ENCODE results near the gene GPR52.

DNA sequence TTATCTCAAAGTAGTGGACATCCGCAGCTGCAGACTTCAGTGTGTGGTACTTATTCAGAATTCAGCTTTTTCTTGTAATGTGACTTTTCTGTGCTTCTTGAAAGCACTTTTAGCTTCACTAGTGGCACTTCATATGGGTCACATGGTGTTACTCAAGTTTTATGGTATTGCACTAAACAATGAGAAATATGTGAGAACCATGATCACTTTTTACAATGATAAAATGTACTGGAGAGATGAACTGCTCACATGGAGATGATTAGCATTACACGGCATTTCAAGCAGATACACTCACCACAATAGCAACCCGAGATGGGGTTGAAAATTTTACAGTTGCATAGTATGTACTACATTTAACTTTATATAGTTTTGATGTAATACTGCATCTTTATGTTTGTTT, 40.1 kb upstream of the GPR52 start:
- TF ChIP-seq, protein P1, sequence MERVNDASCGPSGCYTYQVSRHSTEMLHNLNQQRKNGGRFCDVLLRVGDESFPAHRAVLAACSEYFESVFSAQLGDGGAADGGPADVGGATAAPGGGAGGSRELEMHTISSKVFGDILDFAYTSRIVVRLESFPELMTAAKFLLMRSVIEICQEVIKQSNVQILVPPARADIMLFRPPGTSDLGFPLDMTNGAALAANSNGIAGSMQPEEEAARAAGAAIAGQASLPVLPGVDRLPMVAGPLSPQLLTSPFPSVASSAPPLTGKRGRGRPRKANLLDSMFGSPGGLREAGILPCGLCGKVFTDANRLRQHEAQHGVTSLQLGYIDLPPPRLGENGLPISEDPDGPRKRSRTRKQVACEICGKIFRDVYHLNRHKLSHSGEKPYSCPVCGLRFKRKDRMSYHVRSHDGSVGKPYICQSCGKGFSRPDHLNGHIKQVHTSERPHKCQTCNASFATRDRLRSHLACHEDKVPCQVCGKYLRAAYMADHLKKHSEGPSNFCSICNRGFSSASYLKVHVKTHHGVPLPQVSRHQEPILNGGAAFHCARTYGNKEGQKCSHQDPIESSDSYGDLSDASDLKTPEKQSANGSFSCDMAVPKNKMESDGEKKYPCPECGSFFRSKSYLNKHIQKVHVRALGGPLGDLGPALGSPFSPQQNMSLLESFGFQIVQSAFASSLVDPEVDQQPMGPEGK (CRISPR knock-in tag; IDR thresholded peaks at IDR 0.05; ENCODE audit: borderline replicate concordance): no peak
- TF ChIP-seq, protein P2, sequence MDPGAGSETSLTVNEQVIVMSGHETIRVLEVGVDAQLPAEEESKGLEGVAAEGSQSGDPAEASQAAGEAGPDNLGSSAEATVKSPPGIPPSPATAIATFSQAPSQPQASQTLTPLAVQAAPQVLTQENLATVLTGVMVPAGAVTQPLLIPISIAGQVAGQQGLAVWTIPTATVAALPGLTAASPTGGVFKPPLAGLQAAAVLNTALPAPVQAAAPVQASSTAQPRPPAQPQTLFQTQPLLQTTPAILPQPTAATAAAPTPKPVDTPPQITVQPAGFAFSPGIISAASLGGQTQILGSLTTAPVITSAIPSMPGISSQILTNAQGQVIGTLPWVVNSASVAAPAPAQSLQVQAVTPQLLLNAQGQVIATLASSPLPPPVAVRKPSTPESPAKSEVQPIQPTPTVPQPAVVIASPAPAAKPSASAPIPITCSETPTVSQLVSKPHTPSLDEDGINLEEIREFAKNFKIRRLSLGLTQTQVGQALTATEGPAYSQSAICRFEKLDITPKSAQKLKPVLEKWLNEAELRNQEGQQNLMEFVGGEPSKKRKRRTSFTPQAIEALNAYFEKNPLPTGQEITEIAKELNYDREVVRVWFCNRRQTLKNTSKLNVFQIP (CRISPR knock-in tag; IDR thresholded peaks at IDR 0.05; ENCODE audit: borderline replicate concordance, low read depth): no peak
- TF ChIP-seq, protein P3, sequence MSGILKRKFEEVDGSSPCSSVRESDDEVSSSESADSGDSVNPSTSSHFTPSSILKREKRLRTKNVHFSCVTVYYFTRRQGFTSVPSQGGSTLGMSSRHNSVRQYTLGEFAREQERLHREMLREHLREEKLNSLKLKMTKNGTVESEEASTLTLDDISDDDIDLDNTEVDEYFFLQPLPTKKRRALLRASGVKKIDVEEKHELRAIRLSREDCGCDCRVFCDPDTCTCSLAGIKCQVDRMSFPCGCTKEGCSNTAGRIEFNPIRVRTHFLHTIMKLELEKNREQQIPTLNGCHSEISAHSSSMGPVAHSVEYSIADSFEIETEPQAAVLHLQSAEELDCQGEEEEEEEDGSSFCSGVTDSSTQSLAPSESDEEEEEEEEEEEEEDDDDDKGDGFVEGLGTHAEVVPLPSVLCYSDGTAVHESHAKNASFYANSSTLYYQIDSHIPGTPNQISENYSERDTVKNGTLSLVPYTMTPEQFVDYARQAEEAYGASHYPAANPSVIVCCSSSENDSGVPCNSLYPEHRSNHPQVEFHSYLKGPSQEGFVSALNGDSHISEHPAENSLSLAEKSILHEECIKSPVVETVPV (CRISPR knock-in tag; IDR thresholded peaks at IDR 0.05): no peak
- TF ChIP-seq OSR1 (CRISPR knock-in tag; IDR thresholded peaks at IDR 0.05) (no peak), ZNF70 (CRISPR knock-in tag; IDR thresholded peaks at IDR 0.05) (no peak), GLIS3 (CRISPR knock-in tag; IDR thresholded peaks at IDR 0.05) (no peak), BACH2 (CRISPR knock-in tag; IDR thresholded peaks at IDR 0.05; ENCODE audit: borderline replicate concordance) (no peak), TCF4 (CRISPR knock-in tag; IDR thresholded peaks at IDR 0.05; ENCODE audit: borderline replicate concordance) (no peak), ZFP3 (CRISPR knock-in tag; IDR thresholded peaks at IDR 0.05) (no peak)
- TF ChIP-seq, protein P4, sequence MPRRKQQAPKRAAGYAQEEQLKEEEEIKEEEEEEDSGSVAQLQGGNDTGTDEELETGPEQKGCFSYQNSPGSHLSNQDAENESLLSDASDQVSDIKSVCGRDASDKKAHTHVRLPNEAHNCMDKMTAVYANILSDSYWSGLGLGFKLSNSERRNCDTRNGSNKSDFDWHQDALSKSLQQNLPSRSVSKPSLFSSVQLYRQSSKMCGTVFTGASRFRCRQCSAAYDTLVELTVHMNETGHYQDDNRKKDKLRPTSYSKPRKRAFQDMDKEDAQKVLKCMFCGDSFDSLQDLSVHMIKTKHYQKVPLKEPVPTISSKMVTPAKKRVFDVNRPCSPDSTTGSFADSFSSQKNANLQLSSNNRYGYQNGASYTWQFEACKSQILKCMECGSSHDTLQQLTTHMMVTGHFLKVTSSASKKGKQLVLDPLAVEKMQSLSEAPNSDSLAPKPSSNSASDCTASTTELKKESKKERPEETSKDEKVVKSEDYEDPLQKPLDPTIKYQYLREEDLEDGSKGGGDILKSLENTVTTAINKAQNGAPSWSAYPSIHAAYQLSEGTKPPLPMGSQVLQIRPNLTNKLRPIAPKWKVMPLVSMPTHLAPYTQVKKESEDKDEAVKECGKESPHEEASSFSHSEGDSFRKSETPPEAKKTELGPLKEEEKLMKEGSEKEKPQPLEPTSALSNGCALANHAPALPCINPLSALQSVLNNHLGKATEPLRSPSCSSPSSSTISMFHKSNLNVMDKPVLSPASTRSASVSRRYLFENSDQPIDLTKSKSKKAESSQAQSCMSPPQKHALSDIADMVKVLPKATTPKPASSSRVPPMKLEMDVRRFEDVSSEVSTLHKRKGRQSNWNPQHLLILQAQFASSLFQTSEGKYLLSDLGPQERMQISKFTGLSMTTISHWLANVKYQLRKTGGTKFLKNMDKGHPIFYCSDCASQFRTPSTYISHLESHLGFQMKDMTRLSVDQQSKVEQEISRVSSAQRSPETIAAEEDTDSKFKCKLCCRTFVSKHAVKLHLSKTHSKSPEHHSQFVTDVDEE (CRISPR knock-in tag; IDR thresholded peaks at IDR 0.05): no peak
- TF ChIP-seq, protein P5, sequence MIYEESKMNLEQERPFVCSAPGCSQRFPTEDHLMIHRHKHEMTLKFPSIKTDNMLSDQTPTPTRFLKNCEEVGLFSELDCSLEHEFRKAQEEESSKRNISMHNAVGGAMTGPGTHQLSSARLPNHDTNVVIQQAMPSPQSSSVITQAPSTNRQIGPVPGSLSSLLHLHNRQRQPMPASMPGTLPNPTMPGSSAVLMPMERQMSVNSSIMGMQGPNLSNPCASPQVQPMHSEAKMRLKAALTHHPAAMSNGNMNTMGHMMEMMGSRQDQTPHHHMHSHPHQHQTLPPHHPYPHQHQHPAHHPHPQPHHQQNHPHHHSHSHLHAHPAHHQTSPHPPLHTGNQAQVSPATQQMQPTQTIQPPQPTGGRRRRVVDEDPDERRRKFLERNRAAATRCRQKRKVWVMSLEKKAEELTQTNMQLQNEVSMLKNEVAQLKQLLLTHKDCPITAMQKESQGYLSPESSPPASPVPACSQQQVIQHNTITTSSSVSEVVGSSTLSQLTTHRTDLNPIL (CRISPR knock-in tag; IDR thresholded peaks at IDR 0.05; ENCODE audit: low read depth): no peak
